ENCODE measurements around the gene CCDC154. TPM values are rescaled to one million over a fixed set of nuclear protein-coding genes. Genes with fewer than 3 reads are reported as not detected.

The CCDC154 gene
- total and polyA plus RNA-seq, 2 of the 4 experiments (the other 2 are of a cell fraction) = 0.09 TPM; not detected in 1

GRCh38 chr16:1486551-1487390 is 42.4 kb upstream of the CCDC154 start:
- Histone ChIP-seq H2BK20ac (ENCODE audit: low read depth, low read length) (no peak overlapping the region), H3K9me3 (ENCODE audit: control insufficient read depth, insufficient read depth, low read length) (no peaks in the 10 kb centered on the region), H3K27ac (ENCODE audit: insufficient read depth, low read length) (no peak overlapping the region), H4K91ac (ENCODE audit: insufficient read depth, low read depth, low read length) (no peak overlapping the region), H2AK9ac (replicated peaks; ENCODE audit: low read depth, low read length, poor library complexity) (no peak overlapping the region), H3K36me3 (ENCODE audit: control insufficient read depth, insufficient read depth, low read length) (no peaks in the 10 kb centered on the region), H3K56ac (ENCODE audit: extremely low read depth, insufficient read depth, low read length) (no peak overlapping the region), H3K9ac (ENCODE audit: low read depth, low read length) (no peak overlapping the region), H2BK15ac (ENCODE audit: low read depth, low read length) (no peak overlapping the region), H2BK120ac (ENCODE audit: low read depth, low read length) (no peak overlapping the region), H3K4me1 (ENCODE audit: control insufficient read depth, insufficient read depth, low read length) (no peaks in the 10 kb centered on the region), H3K4ac (ENCODE audit: low read depth, low read length) (no peak overlapping the region), H4K5ac (ENCODE audit: low read depth, low read length) (no peak overlapping the region), H3K4me2 (ENCODE audit: low read depth, low read length) (no peak overlapping the region), H3K18ac (ENCODE audit: low read depth, low read length) (no peak overlapping the region), H2BK5ac (ENCODE audit: low read depth, low read length, poor library complexity, severe bottlenecking) (no peak overlapping the region), H3K27me3 (ENCODE audit: control insufficient read depth, insufficient read depth, low read length) (peaks cover 4% of the 10 kb centered on the region; the same call in 1 of the 2 replicates), H2AK5ac (ENCODE audit: low read depth, low read length) (no peak overlapping the region), H3K4me3 (ENCODE audit: insufficient read depth, low read depth, low read length) (no peak overlapping the region), H2AFZ (replicated peaks; ENCODE audit: low read length, poor library complexity) (no peak overlapping the region), H4K20me1 (ENCODE audit: insufficient read depth, low read length) (no peaks in the 10 kb centered on the region), H3K79me1 (ENCODE audit: low read depth in 1 of 2, low read length in 2 of 2) (no peaks in the 10 kb centered on the region), H4K8ac (ENCODE audit: low read depth in 2 of 2, low read length in 2 of 2) (no peak overlapping the region), H3K23ac (ENCODE audit: low read depth, low read length) (no peak overlapping the region), H3K9me1 (ENCODE audit: insufficient read depth, low read length) (no peaks in the 10 kb centered on the region), H3K14ac (replicated peaks; ENCODE audit: low read depth, low read length) (no peak overlapping the region)
- WGBS, 2 experiments (ENCODE audit: extremely low coverage in 2 of 2, insufficient read length in 1 of 2) = 73% methylated on average over 20 of the region's 33 CpGs; no CpG with 5 or more reads in 1 of the 2 experiments
- dilution Hi-C loops (cut with HindIII; ENCODE audit: low sequenced_read_pairs, unreplicated experiment) (no loop called here), intact Hi-C loops (cut with micrococcal nuclease) (no loop called here), in situ Hi-C loops (cut with MboI; ENCODE audit: low sequenced_read_pairs) (no loop called here)
- no TSS peak for BruUV-seq (replicated peaks)
- no peak for DNase-seq
- TF ChIP-seq CEBPB (IDR thresholded peaks at IDR 0.05; ENCODE audit: low read depth, low read length) (no peak), RAD21 (IDR thresholded peaks at IDR 0.05; ENCODE audit: low read length) (no peak), POLR2A (IDR thresholded peaks at IDR 0.05; ENCODE audit: low read depth, low read length) (no peak), RFX5 (IDR thresholded peaks at IDR 0.05; ENCODE audit: low read depth, low read length) (no peak)
- POLR2A ChIA-PET (ENCODE audit: unreplicated experiment) = no interaction called here
- ATAC-seq (ENCODE audit: low read depth) = no peak
- CTCF ChIA-PET = no interaction called here

Data from IMR-90 (cell line).